Activated T-cell treated with anti-CD3 and anti-CD28 coated beads for 4 hours (primary cell): Measurements from ENCODE around the gene GAB1.

Source experiments
- DNase-seq: peaks from one replicate; pipeline ENCODE4 v3.0.0-alpha.2; 2020

The GAB1 gene

DNA sequence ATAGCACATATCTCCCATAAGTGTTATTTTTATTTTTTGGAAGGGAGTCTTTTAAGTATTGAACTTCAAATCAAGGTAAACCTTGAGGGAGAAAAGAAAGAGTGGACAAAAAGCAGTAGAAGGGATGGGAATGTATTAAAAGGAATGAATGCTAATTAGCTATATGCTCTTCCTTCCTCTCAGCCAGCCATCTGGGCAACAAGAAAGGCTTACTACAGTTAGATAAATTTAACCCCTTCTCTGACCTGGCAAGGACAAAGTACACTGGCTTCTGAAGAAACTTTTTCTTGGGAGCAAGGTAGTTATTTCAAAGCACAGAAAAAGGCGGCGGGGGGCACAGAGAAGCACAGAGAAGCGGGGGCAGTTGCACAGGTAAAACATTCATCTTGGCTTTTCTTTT, 54.6 kb downstream of the GAB1 start:
- no peak for DNase-seq

DNA sequence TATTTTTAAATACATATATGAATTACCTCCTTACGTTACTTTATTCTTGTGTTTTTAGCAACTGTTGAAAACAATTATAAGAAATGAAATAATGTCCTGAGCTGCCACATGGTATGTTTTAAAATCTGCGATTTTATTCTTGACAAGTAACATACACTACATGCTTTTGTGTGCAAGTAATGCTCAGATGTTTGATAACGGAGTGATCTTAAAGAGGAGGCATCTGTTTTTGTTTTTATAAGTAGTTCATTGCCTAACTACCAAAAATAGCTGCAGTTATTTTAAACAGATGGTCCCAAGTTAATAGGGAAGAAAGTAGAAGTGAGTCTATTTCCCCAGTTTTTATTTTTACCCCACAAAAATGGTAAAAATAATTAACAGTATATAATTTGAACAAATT, 55.2 kb downstream of the GAB1 start:
- no peak for DNase-seq

DNA sequence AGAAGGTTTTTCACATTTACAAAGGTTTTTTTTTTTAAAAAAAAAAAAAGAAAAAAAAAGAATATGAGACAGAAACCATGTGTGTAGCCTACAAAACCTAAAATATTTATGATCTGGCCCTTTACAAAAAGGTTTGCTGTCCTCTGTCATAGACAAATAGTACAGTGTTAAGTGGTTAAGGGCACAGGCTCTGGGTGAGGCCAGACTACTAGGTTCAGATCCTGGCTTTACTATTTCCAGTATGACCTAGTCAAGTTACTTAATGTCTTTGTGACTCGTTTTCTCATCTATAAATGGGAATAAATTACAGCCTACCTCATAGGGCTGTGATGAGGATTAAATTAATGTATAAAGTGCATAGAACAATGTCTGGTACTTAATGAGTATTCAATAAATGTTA, 56.5 kb downstream of the GAB1 start:
- DNase-seq = no peak

DNA sequence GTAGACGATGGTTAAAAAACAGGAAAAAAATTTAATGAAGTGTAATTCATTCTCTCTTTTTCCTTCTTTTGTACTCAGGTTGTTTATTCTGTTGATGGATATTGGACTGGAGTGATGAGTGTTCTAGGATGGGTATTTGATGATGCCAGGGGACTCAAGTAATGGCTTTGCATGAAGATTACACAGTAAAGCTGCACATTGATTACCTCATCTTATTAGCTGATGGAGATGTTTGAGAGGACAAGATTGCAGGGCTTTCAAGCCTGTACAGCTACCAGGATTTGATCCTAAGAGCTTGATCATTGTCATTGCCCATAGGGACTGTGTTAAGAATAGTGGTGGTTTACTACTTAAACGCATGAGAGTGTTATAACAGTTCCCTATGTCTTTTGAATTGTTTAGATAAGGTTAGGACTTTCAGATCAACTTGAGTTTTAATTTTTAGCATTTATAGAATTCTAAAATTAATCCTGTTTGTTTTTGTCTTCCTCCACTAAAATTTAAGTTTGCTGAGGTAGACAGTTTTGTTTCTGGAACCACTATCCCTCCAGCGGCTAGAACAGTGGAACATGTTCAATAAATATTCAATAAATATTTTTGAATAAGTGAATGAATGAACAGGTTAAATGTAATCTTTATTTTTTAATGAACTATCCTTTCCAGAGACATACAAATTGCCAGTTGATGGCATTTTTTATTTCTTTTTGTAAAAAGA, 58.2 kb downstream of the GAB1 start:
- no peak for DNase-seq

DNA sequence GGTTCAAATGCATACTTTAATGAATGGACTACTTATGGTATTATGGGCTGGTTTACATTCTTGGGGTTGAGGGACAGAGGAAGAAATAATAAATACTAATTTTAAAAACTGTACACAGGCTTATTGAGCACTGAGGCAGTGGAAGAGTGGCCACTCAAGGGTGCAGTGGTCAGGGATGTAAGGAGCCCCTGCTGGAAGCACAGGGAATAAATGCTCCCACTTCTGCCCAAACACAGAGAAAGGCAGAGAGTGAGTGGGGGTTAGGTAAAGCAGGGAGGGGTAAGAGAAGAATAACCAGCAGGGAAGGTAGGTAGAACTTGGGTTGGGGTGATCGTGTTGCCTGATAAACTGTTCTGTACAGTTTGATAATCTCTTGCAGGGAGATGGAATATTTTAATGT, 60.0 kb downstream of the GAB1 start:
- DNase-seq = no peak

- DNase-seq = no peak
Observed at GRCh38 chr4:143397335-143397734, 60.7 kb downstream of the GAB1 start.

GRCh38 chr4:143397887-143398286, 61.2 kb downstream of the GAB1 start:
- no peak for DNase-seq

GRCh38 chr4:143399113-143399949, 62.7 kb downstream of the GAB1 start:
- no peak for DNase-seq

- DNase-seq = no peak
Observed at GRCh38 chr4:143400082-143400481, 63.4 kb downstream of the GAB1 start.

GRCh38 chr4:143402776-143403552, 66.3 kb downstream of the GAB1 start:
- DNase-seq = no peak

DNA sequence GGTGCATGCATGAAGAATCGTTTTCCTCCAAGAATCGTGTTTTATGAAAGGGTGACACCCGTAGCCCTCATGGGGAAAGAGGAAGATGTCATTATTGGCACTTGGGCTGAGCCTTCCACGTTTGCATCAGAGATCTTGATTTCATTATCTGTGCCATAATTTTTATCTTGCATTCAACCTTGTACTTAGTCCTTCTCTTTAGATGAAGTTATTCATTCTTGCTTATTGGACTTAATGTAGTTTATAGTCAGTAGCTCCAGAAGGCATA, 66.8 kb downstream of the GAB1 start:
- DNase-seq = no peak

DNA sequence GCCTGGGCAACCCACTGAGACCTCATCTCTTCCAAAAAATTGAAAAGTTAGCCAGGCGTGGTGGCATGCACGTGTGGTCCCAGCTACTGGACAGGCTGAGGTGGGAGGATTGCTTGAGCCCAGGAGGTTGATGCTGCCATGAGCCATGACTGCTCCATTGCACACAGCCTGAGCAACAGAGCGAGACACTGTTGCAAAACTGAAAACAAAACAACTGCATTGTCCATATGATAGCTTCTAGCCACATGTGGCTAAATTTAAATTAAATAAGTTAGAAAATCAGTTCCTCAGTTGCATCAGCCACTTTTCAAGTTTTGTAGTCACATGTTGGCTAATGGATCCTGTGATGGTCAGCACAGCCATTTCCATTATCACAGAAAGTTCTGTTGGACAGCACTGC, 67.9 kb downstream of the GAB1 start:
- no peak for DNase-seq

GRCh38 chr4:143405075-143405730, 68.5 kb downstream of the GAB1 start:
- DNase-seq = no peak

- no peak for DNase-seq
Observed at GRCh38 chr4:143406523-143406922, 69.8 kb downstream of the GAB1 start.

DNA sequence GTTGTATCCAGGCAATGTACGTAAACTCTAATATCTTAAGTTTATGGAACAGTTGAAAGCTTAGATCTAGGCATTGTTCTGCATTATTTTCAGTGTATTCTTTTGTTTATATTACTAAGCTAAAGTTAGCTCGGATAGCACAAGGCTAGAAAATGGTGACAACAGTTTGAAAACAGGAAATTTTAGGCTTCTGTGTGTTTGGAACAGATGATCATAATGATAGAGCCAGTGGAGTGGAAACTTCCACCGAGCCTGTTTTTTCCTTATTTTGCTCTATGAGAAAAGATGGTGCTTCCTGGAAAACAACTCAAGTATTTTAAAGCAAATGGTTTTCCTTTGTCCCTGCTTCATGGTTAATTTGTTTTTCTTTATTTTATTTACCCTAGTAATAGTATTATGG, 70.8 kb downstream of the GAB1 start:
- no peak for DNase-seq

- no peak for DNase-seq
Observed at GRCh38 chr4:143407888-143408287, 71.2 kb downstream of the GAB1 start.

- DNase-seq = no peak
Observed at GRCh38 chr4:143410015-143410414, 73.3 kb downstream of the GAB1 start.

GRCh38 chr4:143411527-143412419, 75.1 kb downstream of the GAB1 start:
- DNase-seq = no peak

- no peak for DNase-seq
Observed at GRCh38 chr4:143412420-143412758, 75.7 kb downstream of the GAB1 start.

GRCh38 chr4:143417679-143418403, 81.2 kb downstream of the GAB1 start:
- no peak for DNase-seq

GRCh38 chr4:143420227-143420626, 83.6 kb downstream of the GAB1 start:
- no peak for DNase-seq

DNA sequence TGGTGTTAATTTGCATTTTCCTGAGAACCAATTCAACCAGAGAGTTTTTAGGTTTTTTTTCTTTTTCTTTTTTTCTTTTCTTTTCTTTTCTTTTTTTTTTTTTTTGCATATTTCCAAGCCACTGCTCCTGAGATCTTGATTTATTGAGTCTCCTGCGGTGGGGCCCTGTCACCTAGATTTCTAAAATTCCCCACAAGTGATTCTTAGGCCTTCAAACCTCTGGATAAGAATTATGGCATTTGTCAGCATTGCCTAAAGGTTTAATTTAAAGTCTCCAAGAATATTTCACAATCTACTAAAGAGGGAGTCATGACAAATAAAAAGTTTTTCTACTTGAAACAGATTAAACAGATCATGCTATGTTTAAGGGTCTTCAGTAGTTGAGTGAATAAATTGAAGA, 84.9 kb downstream of the GAB1 start:
- DNase-seq = no peak
